Measurements from ENCODE around the gene PTPMT1.
"Not testable (repeated sequence)": the region's sequence is repeated elsewhere in the genome, so short reads cannot be mapped to it uniquely, and the experiment has no call there.

The PTPMT1 gene

GRCh38 chr11:47541070-47541469 lies 24.3 kb upstream of the PTPMT1 start:
- no peak for DNase-seq (ENCODE audit: low read depth, low spot score)
- no peak overlapping the region for H3K4me3 ChIP-seq (ENCODE audit: low read length)

GRCh38 chr11:47545298-47545697 lies 20.1 kb upstream of the PTPMT1 start:
- H3K4me3 ChIP-seq (ENCODE audit: low read length) = no peak overlapping the region
- DNase-seq (ENCODE audit: low read depth, low spot score) = no peak

GRCh38 chr11:47546274-47546673 lies 19.1 kb upstream of the PTPMT1 start:
- DNase-seq (ENCODE audit: low read depth, low spot score); H3K4me3 ChIP-seq (ENCODE audit: low read length): not testable (repeated sequence)

- no peak for DNase-seq (ENCODE audit: low read depth, low spot score)
- no peak overlapping the region for H3K4me3 ChIP-seq (ENCODE audit: low read length)
These were observed 14.9 kb upstream of the PTPMT1 start for GRCh38 chr11:47550288-47551047.

GRCh38 chr11:47551086-47551485 lies 14.3 kb upstream of the PTPMT1 start:
- peak; percentile 30 for DNase-seq (ENCODE audit: low read depth, low spot score)
- peak overlapping the region; percentile 94 for H3K4me3 ChIP-seq (ENCODE audit: low read length)

- H3K4me3 ChIP-seq (ENCODE audit: low read length) = peak overlapping the region; percentile 94
- DNase-seq (ENCODE audit: low read depth, low spot score) = no peak
These were observed 13.3 kb upstream of the PTPMT1 start for GRCh38 chr11:47552056-47552565.

- peak; percentile 82 for DNase-seq (ENCODE audit: low read depth, low spot score)
- H3K4me3 ChIP-seq (ENCODE audit: low read length) = peak within 1 kb of the TSS; percentile 94
These were observed 12.6 kb upstream of the PTPMT1 start, which contains the start of gene CELF1 for GRCh38 chr11:47552566-47553405. CELF1 (minus strand) TSS chr11:47553132; CDS start chr11:47499523, 53,609 bp downstream.

GRCh38 chr11:47553406-47553743 lies 12.0 kb upstream of the PTPMT1 start:
- no peak for DNase-seq (ENCODE audit: low read depth, low spot score)

GRCh38 chr11:47557004-47557403 lies 8.4 kb upstream of the PTPMT1 start:
- DNase-seq (ENCODE audit: low read depth, low spot score); H3K4me3 ChIP-seq (ENCODE audit: low read length): not testable (repeated sequence)

More at GRCh38 chr11:47553406-47553743, 12.0 kb upstream of the PTPMT1 start:
- peak overlapping the region; percentile 67 for H3K4me3 ChIP-seq (ENCODE audit: low read length)

GRCh38 chr11:47558695-47559094 lies 6.7 kb upstream of the PTPMT1 start:
- no peak overlapping the region for H3K4me3 ChIP-seq (ENCODE audit: low read length)
- no peak for DNase-seq (ENCODE audit: low read depth, low spot score)

- DNase-seq (ENCODE audit: low read depth, low spot score) = no peak
- no peak overlapping the region for H3K4me3 ChIP-seq (ENCODE audit: low read length)
These were observed 5.0 kb upstream of the PTPMT1 start for GRCh38 chr11:47560426-47560825.

- H3K4me3 ChIP-seq (ENCODE audit: low read length); DNase-seq (ENCODE audit: low read depth, low spot score): not testable (repeated sequence)
These were observed 3.0 kb upstream of the PTPMT1 start for GRCh38 chr11:47562393-47562792.

- not testable (repeated sequence) for DNase-seq (ENCODE audit: low read depth, low spot score); H3K4me3 ChIP-seq (ENCODE audit: low read length)
These were observed 1.0 kb upstream of the PTPMT1 start for GRCh38 chr11:47564366-47564765.

GRCh38 chr11:47564933-47565339 lies 463 bp upstream of the PTPMT1 start:
- H3K4me3 ChIP-seq (ENCODE audit: low read length) = peak overlapping the region; percentile 64
- no peak for DNase-seq (ENCODE audit: low read depth, low spot score)

GRCh38 chr11:47566149-47566698 lies 825 bp downstream of the PTPMT1 start:
- DNase-seq (ENCODE audit: low read depth, low spot score) = no peak
- H3K4me3 ChIP-seq (ENCODE audit: low read length) = peak overlapping the region; percentile 64

GRCh38 chr11:47569646-47570045 lies 4.2 kb downstream of the PTPMT1 start:
- H3K4me3 ChIP-seq (ENCODE audit: low read length) = no peak overlapping the region
- DNase-seq (ENCODE audit: low read depth, low spot score) = no peak

GRCh38 chr11:47570651-47571356 lies 5.4 kb downstream of the PTPMT1 start:
- H3K4me3 ChIP-seq (ENCODE audit: low read length) = no peak overlapping the region
- DNase-seq (ENCODE audit: low read depth, low spot score) = no peak

- H3K4me3 ChIP-seq (ENCODE audit: low read length) = no peak overlapping the region
- no peak for DNase-seq (ENCODE audit: low read depth, low spot score)
These were observed 5.9 kb downstream of the PTPMT1 start for GRCh38 chr11:47571357-47571729.

- DNase-seq (ENCODE audit: low read depth, low spot score) = no peak
- no peak overlapping the region for H3K4me3 ChIP-seq (ENCODE audit: low read length)
These were observed 6.5 kb downstream of the PTPMT1 start for GRCh38 chr11:47571895-47572294.
